Measurements from ENCODE around the gene CNP.
"Not testable (repeated sequence)": the region's sequence is repeated elsewhere in the genome, so short reads cannot be mapped to it uniquely, and the experiment has no call there.

The CNP gene

GRCh38 chr17:41986634-41987033, 20.0 kb downstream of the CNP start:
- no peak for DNase-seq
- in situ Hi-C loops (cut with HindIII; ENCODE audit: low pct_ligation_motif_present, low pct_unique_long_range_greater_than_20kb, low sequenced_read_pairs): no loop called here

GRCh38 chr17:41987642-41988041, 21.0 kb downstream of the CNP start:
- DNase-seq: no peak
- in situ Hi-C loops (cut with HindIII; ENCODE audit: low pct_ligation_motif_present, low pct_unique_long_range_greater_than_20kb, low sequenced_read_pairs): no loop called here

- in situ Hi-C loops (cut with HindIII; ENCODE audit: low pct_ligation_motif_present, low pct_unique_long_range_greater_than_20kb, low sequenced_read_pairs): no loop called here
- no peak for DNase-seq
These were observed 21.8 kb downstream of the CNP start for GRCh38 chr17:41988418-41988817.

GRCh38 chr17:41989702-41990419, 23.3 kb downstream of the CNP start:
- in situ Hi-C loops (cut with HindIII; ENCODE audit: low pct_ligation_motif_present, low pct_unique_long_range_greater_than_20kb, low sequenced_read_pairs): no loop called here

GRCh38 chr17:41992576-41992975, 26.0 kb downstream of the CNP start:
- no peak for DNase-seq
- in situ Hi-C loops (cut with HindIII; ENCODE audit: low pct_ligation_motif_present, low pct_unique_long_range_greater_than_20kb, low sequenced_read_pairs): no loop called here

More at GRCh38 chr17:41989702-41990419, 23.3 kb downstream of the CNP start:
- no peak for DNase-seq

- no peak for DNase-seq
- in situ Hi-C loops (cut with HindIII; ENCODE audit: low pct_ligation_motif_present, low pct_unique_long_range_greater_than_20kb, low sequenced_read_pairs): no loop called here
These were observed 30.2 kb downstream of the CNP start for GRCh38 chr17:41996855-41997164.

GRCh38 chr17:41998497-41998896, 31.9 kb downstream of the CNP start:
- in situ Hi-C loops (cut with HindIII; ENCODE audit: low pct_ligation_motif_present, low pct_unique_long_range_greater_than_20kb, low sequenced_read_pairs): no loop called here

GRCh38 chr17:42000413-42001133, 34.0 kb downstream of the CNP start:
- DNase-seq: no peak
- in situ Hi-C loops (cut with HindIII; ENCODE audit: low pct_ligation_motif_present, low pct_unique_long_range_greater_than_20kb, low sequenced_read_pairs): no loop called here

More at GRCh38 chr17:41998497-41998896, 31.9 kb downstream of the CNP start:
- DNase-seq: no peak

- in situ Hi-C loops (cut with HindIII; ENCODE audit: low pct_ligation_motif_present, low pct_unique_long_range_greater_than_20kb, low sequenced_read_pairs): no loop called here
- DNase-seq: no peak
These were observed 35.1 kb downstream of the CNP start for GRCh38 chr17:42001729-42002128.

GRCh38 chr17:42002175-42002791, 35.7 kb downstream of the CNP start:
- in situ Hi-C loops (cut with HindIII; ENCODE audit: low pct_ligation_motif_present, low pct_unique_long_range_greater_than_20kb, low sequenced_read_pairs): no loop called here
- DNase-seq: no peak

GRCh38 chr17:42002792-42003301, 36.3 kb downstream of the CNP start:
- no peak for DNase-seq
- in situ Hi-C loops (cut with HindIII; ENCODE audit: low pct_ligation_motif_present, low pct_unique_long_range_greater_than_20kb, low sequenced_read_pairs): no loop called here

GRCh38 chr17:42005166-42005565, 38.6 kb downstream of the CNP start:
- DNase-seq: no peak
- in situ Hi-C loops (cut with HindIII; ENCODE audit: low pct_ligation_motif_present, low pct_unique_long_range_greater_than_20kb, low sequenced_read_pairs): no loop called here

- in situ Hi-C loops (cut with HindIII; ENCODE audit: low pct_ligation_motif_present, low pct_unique_long_range_greater_than_20kb, low sequenced_read_pairs): no loop called here
- no peak for DNase-seq
These were observed 42.6 kb downstream of the CNP start for GRCh38 chr17:42009170-42009569.

GRCh38 chr17:42010266-42010680, 43.7 kb downstream of the CNP start:
- in situ Hi-C loops (cut with HindIII; ENCODE audit: low pct_ligation_motif_present, low pct_unique_long_range_greater_than_20kb, low sequenced_read_pairs): not testable (repeated sequence)
- DNase-seq: peak; percentile 27

GRCh38 chr17:42010898-42011516, 44.4 kb downstream of the CNP start:
- in situ Hi-C loops (cut with HindIII; ENCODE audit: low pct_ligation_motif_present, low pct_unique_long_range_greater_than_20kb, low sequenced_read_pairs): no loop called here
- DNase-seq: peak; percentile 56

GRCh38 chr17:42012363-42012762, 45.8 kb downstream of the CNP start:
- in situ Hi-C loops (cut with HindIII; ENCODE audit: low pct_ligation_motif_present, low pct_unique_long_range_greater_than_20kb, low sequenced_read_pairs); DNase-seq: not testable (repeated sequence)

GRCh38 chr17:42013740-42014139, 47.1 kb downstream of the CNP start:
- in situ Hi-C loops (cut with HindIII; ENCODE audit: low pct_ligation_motif_present, low pct_unique_long_range_greater_than_20kb, low sequenced_read_pairs); DNase-seq: not testable (repeated sequence)

- DNase-seq: peak; percentile 42
- in situ Hi-C loops (cut with HindIII; ENCODE audit: low pct_ligation_motif_present, low pct_unique_long_range_greater_than_20kb, low sequenced_read_pairs): no loop called here
These were observed 49.8 kb downstream of the CNP start for GRCh38 chr17:42016411-42016831.
